ENCODE measurements around the gene CXCL1.

The CXCL1 gene

GRCh38 chr4:73851293-73851692, 17.9 kb upstream of the CXCL1 start:
- no peak for DNase-seq (ENCODE audit: low read depth in 3 of 3)

DNA sequence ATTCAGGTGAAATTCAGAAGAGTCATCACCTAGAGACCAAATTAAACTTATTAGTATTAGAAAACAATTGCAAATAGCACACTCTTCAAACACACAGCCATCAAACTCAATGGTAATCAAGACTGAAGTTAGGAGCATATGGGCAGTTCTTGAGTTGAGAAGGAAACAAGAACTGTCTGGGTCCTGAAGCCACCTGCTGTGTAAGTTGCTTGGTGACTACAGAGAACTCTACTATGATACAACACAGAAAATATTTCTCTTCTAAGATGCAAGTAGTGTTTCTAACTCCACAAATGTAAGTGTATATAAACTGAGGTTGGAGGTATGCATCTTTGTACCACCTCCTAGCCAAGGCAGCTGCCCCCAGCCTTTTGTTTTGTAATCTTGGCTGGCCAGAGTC, 16.4 kb upstream of the CXCL1 start:
- no peak for DNase-seq (ENCODE audit: low read depth in 3 of 3)

DNA sequence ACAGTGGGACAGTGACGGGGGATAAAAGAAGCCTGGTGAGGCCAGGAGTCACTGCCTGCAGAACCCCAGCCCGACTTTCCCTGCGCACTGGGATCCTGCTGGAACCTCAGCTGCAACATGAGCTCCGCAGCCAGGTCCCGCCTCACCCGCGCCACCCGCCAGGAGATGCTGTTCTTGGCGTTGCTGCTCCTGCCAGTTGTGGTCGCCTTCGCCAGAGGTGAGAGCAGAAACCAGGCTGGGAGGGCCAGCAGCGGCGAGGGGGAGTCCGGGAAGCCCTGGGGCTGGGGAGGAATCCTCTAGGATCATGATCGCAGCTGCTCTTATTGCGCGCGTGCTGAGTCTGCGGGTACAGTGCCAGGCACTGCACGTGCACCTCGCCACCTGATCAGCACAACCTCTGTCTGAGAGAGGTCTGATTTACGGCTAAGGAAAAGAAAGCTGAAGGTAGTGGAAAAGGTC, 15.9 kb upstream of the CXCL1 start, which contains the start of gene PF4V1:
PF4V1 (plus strand) TSS at position 51 of the 459 bp plus-strand sequence; CDS start at position 118, 67 bp downstream.
- DNase-seq (ENCODE audit: low read depth in 3 of 3): no peak

DNA sequence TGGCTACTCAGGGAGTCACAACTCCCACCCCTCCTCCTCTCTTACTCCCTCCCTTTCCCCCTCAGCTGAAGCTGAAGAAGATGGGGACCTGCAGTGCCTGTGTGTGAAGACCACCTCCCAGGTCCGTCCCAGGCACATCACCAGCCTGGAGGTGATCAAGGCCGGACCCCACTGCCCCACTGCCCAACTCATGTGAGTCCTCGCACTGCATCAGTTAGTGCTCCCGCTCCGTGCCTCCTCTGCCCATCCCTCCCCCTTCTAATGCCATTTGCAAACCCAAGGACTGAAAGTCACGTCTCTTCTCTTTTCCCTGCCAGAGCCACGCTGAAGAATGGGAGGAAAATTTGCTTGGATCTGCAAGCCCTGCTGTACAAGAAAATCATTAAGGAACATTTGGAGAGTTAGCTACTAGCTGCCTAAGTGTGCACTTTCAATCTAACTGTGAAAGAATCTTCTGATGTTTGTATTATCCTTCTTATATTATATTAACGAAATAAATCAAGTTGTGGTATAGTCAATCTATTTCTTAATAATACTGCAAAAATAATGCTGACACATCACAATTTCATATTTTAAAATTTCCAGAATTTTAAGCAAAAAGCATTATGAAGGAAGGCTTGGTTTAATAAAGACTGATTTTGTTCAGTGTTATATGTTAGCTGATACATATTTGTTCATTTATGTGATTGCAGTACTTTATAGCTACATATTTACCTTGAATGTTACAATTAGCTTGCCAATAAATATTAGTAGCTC, 15.3 kb upstream of the CXCL1 start:
- DNase-seq (ENCODE audit: low read depth in 3 of 3): no peak

GRCh38 chr4:73855406-73855805, 13.8 kb upstream of the CXCL1 start:
- DNase-seq (ENCODE audit: low read depth in 3 of 3): no peak

DNA sequence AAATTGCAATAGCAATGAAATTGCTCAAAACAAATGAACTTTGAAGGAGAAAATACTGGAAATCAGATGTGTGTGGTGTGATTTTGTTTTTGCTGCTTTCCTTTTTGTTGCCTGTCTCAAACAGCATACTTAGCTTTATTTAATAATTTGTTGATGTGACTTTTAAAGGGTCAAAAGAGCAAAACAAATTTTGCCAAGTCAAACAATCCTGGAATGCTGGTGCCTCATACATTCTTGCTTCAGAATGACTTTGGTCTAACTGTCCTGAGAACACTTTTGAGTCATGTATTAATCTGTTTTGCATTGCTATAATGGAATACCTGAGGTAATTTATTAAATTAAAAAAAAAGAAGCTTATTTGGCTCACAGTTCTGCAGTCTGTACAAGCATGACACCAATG, 12.7 kb upstream of the CXCL1 start:
- no peak for DNase-seq (ENCODE audit: low read depth in 3 of 3)

- no peak for DNase-seq (ENCODE audit: low read depth in 3 of 3)
These were observed 9.5 kb upstream of the CXCL1 start for GRCh38 chr4:73859614-73860088.

- DNase-seq (ENCODE audit: low read depth in 3 of 3): no peak
These were observed 9.0 kb upstream of the CXCL1 start for GRCh38 chr4:73860181-73860580.

GRCh38 chr4:73860917-73861316, 8.3 kb upstream of the CXCL1 start:
- no peak for DNase-seq (ENCODE audit: low read depth in 3 of 3)

GRCh38 chr4:73862322-73862721, 6.9 kb upstream of the CXCL1 start:
- DNase-seq (ENCODE audit: low read depth in 3 of 3): no peak

- DNase-seq (ENCODE audit: low read depth in 3 of 3): no peak
These were observed 4.8 kb upstream of the CXCL1 start for GRCh38 chr4:73864365-73864764.

- no peak for DNase-seq (ENCODE audit: low read depth in 3 of 3)
These were observed 4.2 kb upstream of the CXCL1 start for GRCh38 chr4:73864961-73865360.

DNA sequence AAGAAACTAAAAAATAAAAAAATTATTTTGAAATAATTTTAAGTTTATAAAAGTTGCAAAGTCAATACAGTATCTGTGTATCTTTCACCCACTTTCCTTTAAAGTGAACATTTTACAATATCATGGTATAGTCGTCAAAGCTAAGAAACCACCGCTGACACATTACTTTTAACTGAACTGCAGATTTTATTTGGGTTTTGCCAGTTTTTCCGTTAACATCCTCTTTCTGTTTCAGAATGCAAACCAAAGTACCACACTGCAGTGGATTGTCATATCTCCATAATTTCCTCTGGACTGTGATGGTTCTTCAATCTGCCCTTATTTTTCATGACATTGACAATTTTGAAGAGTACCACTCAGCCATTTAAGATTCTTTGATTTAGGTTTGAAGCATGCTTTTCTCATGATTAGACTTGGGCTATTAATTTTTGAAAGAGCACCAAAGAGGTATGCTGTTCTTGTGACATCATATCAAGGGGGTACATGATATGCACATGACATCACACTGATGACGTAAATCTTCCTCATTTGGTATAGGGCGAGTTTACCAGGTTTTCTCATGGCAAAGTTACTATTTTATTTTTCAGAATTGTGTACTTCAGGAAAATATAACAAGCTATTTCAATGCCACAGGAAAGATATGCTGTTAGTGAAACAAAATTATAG, 3.6 kb upstream of the CXCL1 start:
- no peak for DNase-seq (ENCODE audit: low read depth in 3 of 3)

- DNase-seq (ENCODE audit: low read depth in 3 of 3): no peak
These were observed 2.9 kb upstream of the CXCL1 start for GRCh38 chr4:73866246-73866645.

- no peak for DNase-seq (ENCODE audit: low read depth in 3 of 3)
These were observed 1.4 kb upstream of the CXCL1 start for GRCh38 chr4:73867783-73868182.

- no peak for DNase-seq (ENCODE audit: low read depth in 3 of 3)
These were observed 725 bp upstream of the CXCL1 start for GRCh38 chr4:73868206-73869129.

DNA sequence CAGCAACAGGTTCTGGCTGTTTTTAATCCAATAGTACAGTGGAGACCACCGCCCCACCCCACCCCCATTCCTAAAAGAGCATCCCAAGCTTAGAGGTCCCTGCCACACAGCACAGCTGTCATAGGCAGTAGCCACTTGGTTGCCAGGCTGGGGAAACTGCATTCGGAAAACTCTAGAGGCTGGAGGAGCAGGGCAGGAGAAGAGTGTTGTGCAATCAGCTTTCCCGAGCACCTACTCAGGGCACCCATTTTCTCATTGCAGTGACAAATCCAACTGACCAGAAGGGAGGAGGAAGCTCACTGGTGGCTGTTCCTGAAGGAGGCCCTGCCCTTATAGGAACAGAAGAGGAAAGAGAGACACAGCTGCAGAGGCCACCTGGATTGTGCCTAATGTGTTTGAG, 1.1 kb downstream of the CXCL1 start:
- no peak for DNase-seq (ENCODE audit: low read depth in 3 of 3)

DNA sequence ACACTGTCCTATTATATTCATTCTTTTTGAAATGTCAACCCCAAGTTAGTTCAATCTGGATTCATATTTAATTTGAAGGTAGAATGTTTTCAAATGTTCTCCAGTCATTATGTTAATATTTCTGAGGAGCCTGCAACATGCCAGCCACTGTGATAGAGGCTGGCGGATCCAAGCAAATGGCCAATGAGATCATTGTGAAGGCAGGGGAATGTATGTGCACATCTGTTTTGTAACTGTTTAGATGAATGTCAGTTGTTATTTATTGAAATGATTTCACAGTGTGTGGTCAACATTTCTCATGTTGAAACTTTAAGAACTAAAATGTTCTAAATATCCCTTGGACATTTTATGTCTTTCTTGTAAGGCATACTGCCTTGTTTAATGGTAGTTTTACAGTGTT, 1.6 kb downstream of the CXCL1 start:
- no peak for DNase-seq (ENCODE audit: low read depth in 3 of 3)

DNA sequence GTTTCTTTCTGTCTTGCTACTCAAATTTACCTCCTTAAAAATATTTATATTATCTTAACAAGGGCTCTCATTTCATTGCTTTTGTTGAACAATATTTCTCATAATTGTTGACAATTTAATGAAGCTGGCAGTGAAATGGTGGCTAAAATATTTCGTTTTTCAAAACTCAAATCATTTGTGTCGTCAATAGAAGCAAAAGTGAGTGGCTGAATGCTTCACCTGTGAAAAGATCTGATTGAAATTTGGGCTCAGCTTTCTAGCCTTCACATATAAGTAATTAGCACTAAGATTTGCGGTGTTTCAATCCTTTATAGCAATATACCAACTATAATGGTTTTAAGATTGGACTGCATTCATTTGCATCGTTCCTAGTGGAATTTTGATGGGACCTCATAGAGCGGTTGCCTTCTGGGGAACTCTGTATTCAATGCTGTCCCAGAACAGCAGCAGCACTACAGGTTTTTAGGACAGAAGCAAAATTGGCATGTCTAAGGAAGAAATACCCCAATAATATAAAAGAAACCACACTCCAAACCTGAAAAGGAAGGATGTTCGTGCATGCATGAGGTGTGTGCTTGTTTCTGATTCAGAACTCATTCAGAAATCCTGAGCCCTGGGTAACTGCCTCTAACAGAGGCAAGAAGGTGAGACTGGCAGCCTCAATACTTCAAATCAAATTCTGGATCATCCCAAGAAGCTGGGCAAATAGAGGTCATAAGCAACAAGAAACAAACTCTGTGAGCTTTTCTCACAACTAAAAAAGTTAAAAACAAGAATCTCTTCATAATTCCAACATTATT, 2.5 kb downstream of the CXCL1 start:
- no peak for DNase-seq (ENCODE audit: low read depth in 3 of 3)

- DNase-seq (ENCODE audit: low read depth in 3 of 3): no peak
These were observed 3.3 kb downstream of the CXCL1 start for GRCh38 chr4:73872316-73873108.
